Progenitor cell of endocrine pancreas (in vitro differentiated cells): ENCODE measurements around the gene FGR. TPM values are rescaled to one million over a fixed set of nuclear protein-coding genes. Genes with fewer than 3 reads are reported as not detected.
A peak's percentile ranks its signal among the peaks of the same experiment; 100 is the strongest.

Source experiments
- DNase-seq: peaks from one replicate; pipeline ENCODE4 v3.0.0; 2021; ENCODE audit warnings: low spot score; ENCODE audit not compliant: unreplicated experiment
- H3K27ac Mint-ChIP-seq: 2 replicates; pipeline ENCODE4 v1.8.0; 2021; ENCODE audit warnings: mild to moderate bottlenecking, moderate library complexity, mixed read lengths
- H3K27me3 Mint-ChIP-seq: 2 replicates; pipeline ENCODE4 v1.8.0; 2021; ENCODE audit warnings: mixed read lengths
- H3K36me3 Mint-ChIP-seq: 2 replicates; pipeline ENCODE4 v1.8.0; 2022; ENCODE audit warnings: mixed read lengths; ENCODE audit not compliant: insufficient read depth
- H3K4me1 Mint-ChIP-seq: 2 replicates; pipeline ENCODE4 v1.8.0; 2021; ENCODE audit warnings: low read depth, mixed read lengths
- H3K4me3 Mint-ChIP-seq: 2 replicates; pipeline ENCODE4 v1.8.0; 2021; ENCODE audit warnings: low read depth, mild to moderate bottlenecking, moderate library complexity, mixed read lengths
- H3K9me3 Mint-ChIP-seq: 2 replicates; pipeline ENCODE4 v1.8.0; 2021; ENCODE audit warnings: low read depth, mixed read lengths
- total RNA-seq: library from RNA; stranded (reverse); gene quantifications from 2 replicates; pipeline ENCODE4 v1.2.1, GENCODE V29; 2021
- TF ChIP-seq, protein P1 (sequence below): fragments of 200-600 bp; sonication (generic); IDR thresholded peaks from one replicate; pipeline ENCODE4 v1.5.0; 2021; ENCODE audit warnings: antibody characterized with exemption, mild to moderate bottlenecking; ENCODE audit not compliant: unreplicated experiment

FGR gene
- total RNA-seq, 1 donor from 2014 or later: not detected

DNA sequence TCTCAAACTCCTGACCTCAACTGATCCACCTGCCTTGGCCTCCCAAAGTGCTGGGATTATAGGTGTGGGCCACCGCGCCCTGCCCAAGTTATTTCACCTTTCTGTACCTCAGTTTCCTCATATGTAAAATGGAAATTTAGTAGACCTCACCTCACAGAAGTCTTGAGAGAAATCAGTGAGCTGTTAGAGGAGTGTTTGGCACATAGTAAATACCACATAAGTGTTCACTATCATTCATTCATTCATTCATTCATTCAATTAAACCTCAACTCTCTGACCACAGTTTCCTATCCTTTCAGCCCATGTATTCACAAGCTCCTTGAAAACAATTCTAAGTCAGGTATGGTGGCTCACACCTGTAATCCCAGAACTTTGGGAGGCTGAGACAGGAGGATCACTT, 3.8 kb upstream of the FGR start:
- no peaks in the 10 kb centered on the region for H3K9me3 Mint-ChIP-seq
- no peak overlapping the region for H3K4me3 Mint-ChIP-seq
- TF ChIP-seq, protein P1, sequence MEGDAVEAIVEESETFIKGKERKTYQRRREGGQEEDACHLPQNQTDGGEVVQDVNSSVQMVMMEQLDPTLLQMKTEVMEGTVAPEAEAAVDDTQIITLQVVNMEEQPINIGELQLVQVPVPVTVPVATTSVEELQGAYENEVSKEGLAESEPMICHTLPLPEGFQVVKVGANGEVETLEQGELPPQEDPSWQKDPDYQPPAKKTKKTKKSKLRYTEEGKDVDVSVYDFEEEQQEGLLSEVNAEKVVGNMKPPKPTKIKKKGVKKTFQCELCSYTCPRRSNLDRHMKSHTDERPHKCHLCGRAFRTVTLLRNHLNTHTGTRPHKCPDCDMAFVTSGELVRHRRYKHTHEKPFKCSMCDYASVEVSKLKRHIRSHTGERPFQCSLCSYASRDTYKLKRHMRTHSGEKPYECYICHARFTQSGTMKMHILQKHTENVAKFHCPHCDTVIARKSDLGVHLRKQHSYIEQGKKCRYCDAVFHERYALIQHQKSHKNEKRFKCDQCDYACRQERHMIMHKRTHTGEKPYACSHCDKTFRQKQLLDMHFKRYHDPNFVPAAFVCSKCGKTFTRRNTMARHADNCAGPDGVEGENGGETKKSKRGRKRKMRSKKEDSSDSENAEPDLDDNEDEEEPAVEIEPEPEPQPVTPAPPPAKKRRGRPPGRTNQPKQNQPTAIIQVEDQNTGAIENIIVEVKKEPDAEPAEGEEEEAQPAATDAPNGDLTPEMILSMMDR: no peak
- peaks cover 31% of the 10 kb centered on the region for H3K27me3 Mint-ChIP-seq
- no peaks in the 10 kb centered on the region for H3K4me1 Mint-ChIP-seq
- H3K36me3 Mint-ChIP-seq: no peaks in the 10 kb centered on the region
- H3K27ac Mint-ChIP-seq: no peak overlapping the region
- DNase-seq: no peak

DNA sequence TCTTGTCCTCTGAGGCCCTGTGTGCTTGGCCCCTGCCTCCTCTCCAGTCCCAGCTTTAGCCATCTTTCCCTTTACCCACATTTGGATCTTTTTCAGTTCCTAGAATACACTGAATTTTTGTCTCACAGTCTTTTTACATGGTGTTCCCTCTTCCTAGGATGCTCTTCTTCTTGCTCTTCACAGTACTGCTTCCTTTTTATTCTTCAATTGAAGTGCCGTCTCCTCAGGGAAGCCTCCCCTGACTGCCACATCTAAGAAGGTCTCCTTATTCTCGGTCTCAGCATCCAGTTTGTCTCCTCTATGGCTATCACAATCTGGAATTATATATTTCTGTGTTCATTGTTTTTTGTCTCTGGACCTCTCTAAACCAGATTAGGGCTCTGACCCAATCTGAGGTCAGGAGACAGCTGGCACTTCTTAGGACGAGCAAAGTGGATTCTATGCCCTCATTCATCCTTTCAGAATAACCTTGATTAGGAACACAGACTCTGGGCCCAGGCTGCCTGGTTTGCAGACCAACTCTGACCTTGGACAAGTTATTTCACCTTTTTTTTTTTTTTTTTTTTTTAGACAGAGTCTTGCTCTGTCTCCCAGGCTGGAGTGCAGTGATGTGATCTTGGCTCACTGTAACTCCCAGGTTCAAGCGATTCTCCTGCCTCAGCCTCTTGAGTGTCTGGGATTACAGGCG, 3.2 kb upstream of the FGR start:
- no peak overlapping the region for H3K27ac Mint-ChIP-seq

DNA sequence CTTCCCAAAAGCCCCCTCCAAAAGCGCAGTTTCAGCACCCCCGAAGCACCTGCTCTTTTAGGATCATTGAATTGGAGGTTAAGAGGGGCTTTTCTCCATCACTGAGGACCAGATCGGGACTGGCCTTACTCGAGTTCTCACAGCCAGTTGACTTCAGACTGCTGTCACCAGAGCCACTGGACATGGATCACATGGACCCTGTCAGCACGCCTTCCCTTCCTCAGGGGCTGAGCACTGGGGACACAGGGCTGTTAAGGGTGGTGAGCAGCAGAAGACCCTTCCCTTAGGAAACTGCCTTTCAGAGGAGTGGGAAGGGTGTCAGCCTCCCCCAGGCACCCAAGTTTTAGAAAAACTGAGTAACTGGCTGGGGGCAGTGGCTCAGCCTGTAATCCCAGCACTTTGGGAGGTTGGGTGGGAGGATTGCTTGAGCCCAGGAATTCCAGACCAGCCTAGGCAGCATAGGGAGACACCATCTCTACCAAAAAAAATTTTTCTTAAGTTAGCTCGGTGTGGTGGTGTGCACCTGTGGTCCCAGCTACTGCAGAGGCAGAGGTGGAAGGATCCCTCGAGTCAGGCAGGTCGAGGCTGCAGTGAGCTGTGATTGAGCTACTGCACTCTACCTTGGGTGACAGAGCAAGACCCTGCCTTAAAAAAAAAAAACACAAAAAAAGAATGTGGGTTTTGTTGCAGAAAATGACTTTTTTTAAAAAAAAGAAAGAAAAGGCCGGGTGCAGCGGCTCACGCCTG, 584 bp upstream of the FGR start:
- TF ChIP-seq, protein P1: no peak
- Mint-ChIP-seq H3K36me3 (no peaks in the 10 kb centered on the region), H3K9me3 (no peaks in the 10 kb centered on the region), H3K4me1 (no peaks in the 10 kb centered on the region), H3K4me3 (peak overlapping the region; percentile 41), H3K27me3 (peaks cover 60% of the 10 kb centered on the region), H3K27ac (no peak overlapping the region)
- DNase-seq: no peak

More for the DNA sequence above, 3.2 kb upstream of the FGR start:
- DNase-seq: no peak
- Mint-ChIP-seq H3K4me1 (no peaks in the 10 kb centered on the region), H3K9me3 (no peaks in the 10 kb centered on the region), H3K4me3 (no peak overlapping the region), H3K36me3 (no peaks in the 10 kb centered on the region), H3K27me3 (peaks cover 34% of the 10 kb centered on the region)
- TF ChIP-seq, protein P1: no peak

DNA sequence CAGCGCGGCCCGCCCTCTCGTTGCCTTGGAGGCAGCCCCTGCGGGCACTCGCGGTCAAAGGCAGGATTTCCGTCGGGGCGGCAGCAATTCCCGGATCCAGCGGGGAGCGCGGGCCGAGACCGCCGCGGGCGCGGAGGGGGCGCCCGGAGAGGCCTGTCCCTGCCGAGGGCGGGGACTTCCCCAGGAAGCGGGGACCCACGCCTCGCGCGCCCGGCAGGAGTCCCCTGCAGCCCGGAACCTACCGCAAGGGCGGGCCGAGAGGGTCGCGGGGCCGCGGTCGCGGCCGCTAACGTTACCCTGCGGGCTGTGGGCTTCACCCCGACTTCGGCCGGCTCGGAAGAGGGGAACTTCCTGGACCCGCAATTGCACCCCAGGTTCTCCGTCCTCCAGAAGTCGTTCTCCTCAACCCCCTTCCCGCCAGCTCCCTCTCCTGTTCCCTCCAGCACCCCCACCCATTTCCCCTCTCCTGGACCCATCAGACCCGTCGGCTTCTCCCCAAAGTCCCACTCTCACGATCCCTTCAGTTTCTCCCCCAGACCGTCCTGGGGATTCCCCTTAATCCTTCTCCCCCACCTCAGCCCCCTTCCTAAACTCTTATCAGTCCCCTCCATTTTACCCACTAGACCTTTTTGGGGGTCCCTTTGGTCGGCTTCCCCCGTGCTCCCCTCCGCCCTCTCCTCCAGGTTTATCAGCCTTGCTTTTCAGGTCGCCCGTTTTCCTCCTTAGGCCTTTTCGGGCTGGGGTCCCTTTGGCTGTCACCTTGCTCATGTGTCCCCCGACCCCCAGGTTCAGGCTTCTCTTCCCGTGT, 604 bp downstream of the FGR start:
- TF ChIP-seq, protein P1: no peak
- no peak for DNase-seq
- Mint-ChIP-seq H3K27me3 (peaks cover 64% of the 10 kb centered on the region), H3K4me1 (no peaks in the 10 kb centered on the region), H3K27ac (no peak overlapping the region), H3K36me3 (no peaks in the 10 kb centered on the region), H3K9me3 (no peaks in the 10 kb centered on the region), H3K4me3 (peak overlapping the region; percentile 35)

DNA sequence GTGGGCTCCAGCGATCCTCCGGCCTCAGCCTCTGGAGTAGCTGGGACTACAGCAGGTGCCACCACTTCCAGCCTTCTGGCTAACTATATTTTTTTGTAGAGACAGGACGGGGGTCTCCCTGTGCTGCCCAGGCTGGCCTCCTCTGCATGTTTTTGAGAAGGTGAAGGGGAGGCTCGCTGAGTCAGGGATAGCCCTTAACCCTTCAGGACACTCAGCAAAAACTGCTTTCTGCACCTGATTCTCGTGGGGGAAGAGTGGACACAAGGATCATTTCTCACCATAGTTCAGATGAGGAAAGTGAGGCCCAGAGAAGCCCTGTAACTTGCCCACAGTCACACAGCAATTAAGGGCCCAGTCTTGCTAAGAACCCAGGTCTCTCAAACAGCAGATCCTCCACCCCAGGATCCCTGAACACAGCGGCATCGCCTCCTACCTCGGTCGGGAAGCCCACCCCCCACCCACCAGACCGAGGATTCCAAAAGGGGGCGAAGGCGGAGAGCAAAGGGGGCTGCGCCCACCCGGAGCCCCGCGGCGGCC, 1.3 kb downstream of the FGR start:
- Mint-ChIP-seq H3K4me3 (peak overlapping the region; percentile 50), H3K4me1 (no peaks in the 10 kb centered on the region), H3K36me3 (no peaks in the 10 kb centered on the region), H3K27ac (no peak overlapping the region), H3K9me3 (no peaks in the 10 kb centered on the region), H3K27me3 (peaks cover 71% of the 10 kb centered on the region)
- DNase-seq: no peak
- TF ChIP-seq, protein P1: no peak
